ENCODE results near the gene CXCL1. TPM values are rescaled to one million over a fixed set of nuclear protein-coding genes. Genes with fewer than 3 reads are reported as not detected.

The CXCL1 gene
- total RNA-seq, 4 donors from 2014 or later, result 1.8 to 9.1 (median 3.4) TPM; not detected in 1

DNA sequence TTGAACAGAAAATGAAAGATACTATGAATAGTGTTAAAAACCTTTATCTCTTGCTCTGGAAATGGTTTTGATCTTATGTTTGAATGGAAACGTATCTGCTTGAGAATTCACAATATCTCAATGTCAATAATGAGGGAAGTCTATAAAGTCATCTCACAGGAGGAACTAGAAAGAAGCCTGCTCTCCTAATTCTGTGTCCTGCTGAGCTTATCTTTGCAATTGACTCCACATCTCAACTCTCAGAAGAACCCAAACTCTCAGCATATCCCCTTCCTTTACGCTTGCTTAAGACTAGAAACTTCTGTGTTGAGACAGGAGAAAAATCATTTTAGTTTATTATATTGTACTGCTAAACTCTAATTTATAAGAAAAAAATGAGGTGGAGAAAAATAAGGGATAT, 24.4 kb upstream of the CXCL1 start:
- H3K27me3 ChIP-seq, result no peaks in the 10 kb centered on the region
- H3K36me3 ChIP-seq, result no peaks in the 10 kb centered on the region
- H3K27ac ChIP-seq (replicated peaks in 1 of 4), result no peak overlapping the region
- WGBS, result 68% methylated on average over 2 of the region's 2 CpGs
- H3K4me3 ChIP-seq, result no peak overlapping the region
- H3K9me3 ChIP-seq, result no peaks in the 10 kb centered on the region
- intact Hi-C loops (cut with DNase I), result no loop called here
- H3K4me1 ChIP-seq, result no peaks in the 10 kb centered on the region
- DNase-seq (ENCODE audit: extremely low spot score), result no peak
- TF ChIP-seq CTCF (IDR thresholded peaks at IDR 0.05) (no peak), POLR2AphosphoS5 (IDR thresholded peaks at IDR 0.05) (no peak)

- TF ChIP-seq POLR2A (IDR thresholded peaks at IDR 0.05; ENCODE audit: low read depth) (no peak), POLR2AphosphoS5 (IDR thresholded peaks at IDR 0.05) (no peak), EP300 (IDR thresholded peaks at IDR 0.05) (no peak), CTCF (IDR thresholded peaks at IDR 0.05) (no peak)
- 90% methylated on average over 3 of the region's 3 CpGs for WGBS
- Histone ChIP-seq H3K36me3 (no peaks in the 10 kb centered on the region), H3K27me3 (peaks cover 0 to 5% (median 0%) of the 10 kb centered on the region in 4 donors), H3K9me3 (no peaks in the 10 kb centered on the region), H3K4me3 (no peak overlapping the region), H3K27ac (replicated peaks in 1 of 4) (no peak overlapping the region), H3K4me1 (no peaks in the 10 kb centered on the region)
- intact Hi-C loops (cut with DNase I), result no loop called here
- DNase-seq (ENCODE audit: extremely low spot score), result no peak
Measured at GRCh38 chr4:73847526-73848182, 21.5 kb upstream of the CXCL1 start.

DNA sequence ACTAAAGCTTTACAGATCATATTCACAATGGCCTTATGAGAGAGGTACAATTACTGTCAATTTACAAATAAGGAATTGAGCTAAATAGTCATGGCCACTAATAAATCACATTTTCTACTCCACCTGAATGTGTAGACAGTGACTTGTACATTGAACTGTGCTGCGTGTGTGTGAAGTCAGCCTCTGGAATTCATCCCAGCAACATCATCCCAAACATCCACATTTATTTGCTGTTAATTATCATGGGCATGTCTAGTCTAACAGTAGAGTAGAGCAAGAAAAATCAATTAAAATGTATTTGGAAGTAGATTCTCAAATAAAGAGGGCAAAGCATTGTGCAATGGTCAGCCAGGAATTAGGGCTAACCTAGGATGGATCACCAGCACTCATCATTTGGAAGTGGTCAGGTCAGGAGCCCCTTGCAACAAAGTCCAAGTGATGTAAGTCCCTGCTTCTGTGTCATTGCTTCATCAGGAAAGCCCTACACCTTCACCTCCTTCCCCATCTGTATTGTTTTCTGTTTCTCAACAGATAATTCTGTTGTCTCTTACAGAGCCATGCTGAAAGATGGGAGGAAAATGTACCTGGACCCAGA, 20.9 kb upstream of the CXCL1 start:
- WGBS, result 73% methylated on average over 1 of the region's 1 CpG
- Histone ChIP-seq H3K36me3 (no peaks in the 10 kb centered on the region), H3K27ac (replicated peaks in 1 of 4) (no peak overlapping the region), H3K4me1 (peaks cover 0 to 4% (median 3%) of the 10 kb centered on the region in 4 donors), H3K9me3 (no peaks in the 10 kb centered on the region), H3K4me3 (no peak overlapping the region), H3K27me3 (peaks cover 0 to 11% (median 0%) of the 10 kb centered on the region in 4 donors)
- DNase-seq (ENCODE audit: extremely low spot score), result no peak
- intact Hi-C loops (cut with DNase I), result no loop called here
- TF ChIP-seq CTCF (IDR thresholded peaks at IDR 0.05) (no peak), POLR2A (IDR thresholded peaks at IDR 0.05; ENCODE audit: low read depth) (no peak), POLR2AphosphoS5 (IDR thresholded peaks at IDR 0.05) (no peak), EP300 (IDR thresholded peaks at IDR 0.05) (no peak)

GRCh38 chr4:73850261-73850970, 18.8 kb upstream of the CXCL1 start:
- no peak for DNase-seq (ENCODE audit: extremely low spot score)
- intact Hi-C loops (cut with DNase I), result no loop called here
- WGBS, result 74% methylated on average over 4 of the region's 4 CpGs

More at GRCh38 chr4:73850261-73850970, 18.8 kb upstream of the CXCL1 start:
- no peak overlapping the region for H3K27ac ChIP-seq (replicated peaks in 1 of 4)
- H3K4me1 ChIP-seq, result peaks cover 0 to 9% (median 7%) of the 10 kb centered on the region in 4 donors
- TF ChIP-seq CTCF (IDR thresholded peaks at IDR 0.05) (no peak), POLR2A (IDR thresholded peaks at IDR 0.05; ENCODE audit: low read depth) (no peak), POLR2AphosphoS5 (IDR thresholded peaks at IDR 0.05) (no peak), EP300 (IDR thresholded peaks at IDR 0.05) (no peak)
- H3K9me3 ChIP-seq, result no peaks in the 10 kb centered on the region
- peaks cover 0 to 27% (median 0%) of the 10 kb centered on the region in 4 donors for H3K27me3 ChIP-seq
- H3K36me3 ChIP-seq, result no peaks in the 10 kb centered on the region
- H3K4me3 ChIP-seq, result no peak overlapping the region

All from esophagus muscularis mucosa (tissue), 4 donors.